ENCODE measurements around the gene ITPRIPL2. TPM values are rescaled to one million over a fixed set of nuclear protein-coding genes. Genes with fewer than 3 reads are reported as not detected.

Gene ITPRIPL2
- total and polyA plus RNA-seq, 2 of the 13 experiments (the other 11 are each of a cell fraction or from before 2014, with no cell fraction given): 5.9 to 12.6 TPM

DNA sequence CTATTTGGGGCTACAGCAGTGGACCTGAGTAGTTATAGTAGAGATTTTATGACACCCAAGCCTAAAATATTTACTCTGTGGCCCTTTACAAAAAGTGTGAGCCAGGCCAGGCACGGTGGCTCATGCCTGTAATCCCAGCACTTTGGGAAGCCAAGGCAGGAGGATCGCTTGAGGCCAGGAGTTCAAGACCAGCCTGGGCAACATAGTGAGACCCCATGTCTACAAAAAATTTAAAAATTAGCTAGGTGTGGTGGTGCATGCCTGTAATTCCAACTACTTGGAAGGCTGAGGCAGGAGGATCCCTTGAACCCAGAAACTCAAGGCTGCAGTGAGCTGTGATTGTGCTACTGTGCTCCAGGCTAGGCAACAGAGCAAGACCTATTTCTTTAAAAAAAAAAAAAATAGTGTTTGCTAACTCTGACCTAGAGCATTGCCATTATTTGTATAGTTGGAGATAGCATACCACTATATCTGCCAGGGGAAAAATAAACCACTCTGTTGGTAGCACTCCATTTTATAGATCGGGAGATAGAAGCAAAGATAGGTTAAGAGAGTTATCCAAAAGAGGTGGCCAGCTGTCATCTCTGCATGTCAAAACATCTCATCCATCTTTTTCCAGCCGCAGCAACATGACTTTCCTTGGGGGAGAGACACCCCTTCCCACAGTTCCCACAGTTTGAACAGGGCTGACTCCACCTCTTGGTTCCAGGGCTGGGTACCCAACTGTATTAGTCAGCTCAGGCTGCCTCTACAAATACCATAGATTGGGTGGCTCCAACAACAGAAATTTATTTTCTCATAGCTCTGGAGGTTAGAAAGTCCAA lies 3.0 kb upstream of the ITPRIPL2 start (continued):
- TF ChIP-seq, protein P1, sequence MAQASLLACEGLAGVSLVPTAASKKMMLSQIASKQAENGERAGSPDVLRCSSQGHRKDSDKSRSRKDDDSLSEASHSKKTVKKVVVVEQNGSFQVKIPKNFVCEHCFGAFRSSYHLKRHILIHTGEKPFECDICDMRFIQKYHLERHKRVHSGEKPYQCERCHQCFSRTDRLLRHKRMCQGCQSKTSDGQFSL (CRISPR knock-in tag; IDR thresholded peaks at IDR 0.05): no peak
- TF ChIP-seq, protein P2, sequence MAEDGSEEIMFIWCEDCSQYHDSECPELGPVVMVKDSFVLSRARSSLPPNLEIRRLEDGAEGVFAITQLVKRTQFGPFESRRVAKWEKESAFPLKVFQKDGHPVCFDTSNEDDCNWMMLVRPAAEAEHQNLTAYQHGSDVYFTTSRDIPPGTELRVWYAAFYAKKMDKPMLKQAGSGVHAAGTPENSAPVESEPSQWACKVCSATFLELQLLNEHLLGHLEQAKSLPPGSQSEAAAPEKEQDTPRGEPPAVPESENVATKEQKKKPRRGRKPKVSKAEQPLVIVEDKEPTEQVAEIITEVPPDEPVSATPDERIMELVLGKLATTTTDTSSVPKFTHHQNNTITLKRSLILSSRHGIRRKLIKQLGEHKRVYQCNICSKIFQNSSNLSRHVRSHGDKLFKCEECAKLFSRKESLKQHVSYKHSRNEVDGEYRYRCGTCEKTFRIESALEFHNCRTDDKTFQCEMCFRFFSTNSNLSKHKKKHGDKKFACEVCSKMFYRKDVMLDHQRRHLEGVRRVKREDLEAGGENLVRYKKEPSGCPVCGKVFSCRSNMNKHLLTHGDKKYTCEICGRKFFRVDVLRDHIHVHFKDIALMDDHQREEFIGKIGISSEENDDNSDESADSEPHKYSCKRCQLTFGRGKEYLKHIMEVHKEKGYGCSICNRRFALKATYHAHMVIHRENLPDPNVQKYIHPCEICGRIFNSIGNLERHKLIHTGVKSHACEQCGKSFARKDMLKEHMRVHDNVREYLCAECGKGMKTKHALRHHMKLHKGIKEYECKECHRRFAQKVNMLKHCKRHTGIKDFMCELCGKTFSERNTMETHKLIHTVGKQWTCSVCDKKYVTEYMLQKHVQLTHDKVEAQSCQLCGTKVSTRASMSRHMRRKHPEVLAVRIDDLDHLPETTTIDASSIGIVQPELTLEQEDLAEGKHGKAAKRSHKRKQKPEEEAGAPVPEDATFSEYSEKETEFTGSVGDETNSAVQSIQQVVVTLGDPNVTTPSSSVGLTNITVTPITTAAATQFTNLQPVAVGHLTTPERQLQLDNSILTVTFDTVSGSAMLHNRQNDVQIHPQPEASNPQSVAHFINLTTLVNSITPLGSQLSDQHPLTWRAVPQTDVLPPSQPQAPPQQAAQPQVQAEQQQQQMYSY (CRISPR knock-in tag; IDR thresholded peaks at IDR 0.05): peak; percentile 44; the same call in 1 of the 2 replicates
- TF ChIP-seq FOXO1 (CRISPR knock-in tag; IDR thresholded peaks at IDR 0.05): 0 out of 2 replicates have a peak, but pooled peaks have one; percentile 4
- TF ChIP-seq, protein P3, sequence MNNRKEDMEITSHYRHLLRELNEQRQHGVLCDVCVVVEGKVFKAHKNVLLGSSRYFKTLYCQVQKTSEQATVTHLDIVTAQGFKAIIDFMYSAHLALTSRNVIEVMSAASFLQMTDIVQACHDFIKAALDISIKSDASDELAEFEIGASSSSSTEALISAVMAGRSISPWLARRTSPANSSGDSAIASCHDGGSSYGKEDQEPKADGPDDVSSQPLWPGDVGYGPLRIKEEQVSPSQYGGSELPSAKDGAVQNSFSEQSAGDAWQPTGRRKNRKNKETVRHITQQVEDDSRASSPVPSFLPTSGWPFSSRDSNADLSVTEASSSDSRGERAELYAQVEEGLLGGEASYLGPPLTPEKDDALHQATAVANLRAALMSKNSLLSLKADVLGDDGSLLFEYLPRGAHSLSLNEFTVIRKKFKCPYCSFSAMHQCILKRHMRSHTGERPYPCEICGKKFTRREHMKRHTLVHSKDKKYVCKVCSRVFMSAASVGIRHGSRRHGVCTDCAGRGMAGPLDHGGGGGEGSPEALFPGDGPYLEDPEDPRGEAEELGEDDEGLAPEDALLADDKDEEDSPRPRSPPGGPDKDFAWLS (CRISPR knock-in tag; IDR thresholded peaks at IDR 0.05; ENCODE audit: borderline replicate concordance): no peak
- TF ChIP-seq, protein P4, sequence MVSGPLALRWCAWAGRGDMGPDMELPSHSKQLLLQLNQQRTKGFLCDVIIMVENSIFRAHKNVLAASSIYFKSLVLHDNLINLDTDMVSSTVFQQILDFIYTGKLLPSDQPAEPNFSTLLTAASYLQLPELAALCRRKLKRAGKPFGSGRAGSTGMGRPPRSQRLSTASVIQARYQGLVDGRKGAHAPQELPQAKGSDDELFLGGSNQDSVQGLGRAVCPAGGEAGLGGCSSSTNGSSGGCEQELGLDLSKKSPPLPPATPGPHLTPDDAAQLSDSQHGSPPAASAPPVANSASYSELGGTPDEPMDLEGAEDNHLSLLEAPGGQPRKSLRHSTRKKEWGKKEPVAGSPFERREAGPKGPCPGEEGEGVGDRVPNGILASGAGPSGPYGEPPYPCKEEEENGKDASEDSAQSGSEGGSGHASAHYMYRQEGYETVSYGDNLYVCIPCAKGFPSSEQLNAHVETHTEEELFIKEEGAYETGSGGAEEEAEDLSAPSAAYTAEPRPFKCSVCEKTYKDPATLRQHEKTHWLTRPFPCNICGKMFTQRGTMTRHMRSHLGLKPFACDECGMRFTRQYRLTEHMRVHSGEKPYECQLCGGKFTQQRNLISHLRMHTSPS (CRISPR knock-in tag; IDR thresholded peaks at IDR 0.05; ENCODE audit: low read depth): no peak
- TF ChIP-seq, protein P5, sequence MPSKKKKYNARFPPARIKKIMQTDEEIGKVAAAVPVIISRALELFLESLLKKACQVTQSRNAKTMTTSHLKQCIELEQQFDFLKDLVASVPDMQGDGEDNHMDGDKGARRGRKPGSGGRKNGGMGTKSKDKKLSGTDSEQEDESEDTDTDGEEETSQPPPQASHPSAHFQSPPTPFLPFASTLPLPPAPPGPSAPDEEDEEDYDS (CRISPR knock-in tag; IDR thresholded peaks at IDR 0.05): no peak
- TF ChIP-seq XRCC5 (optimal IDR thresholded peaks at IDR 0.05; ENCODE audit: low read length): no peak
- no peak for TF ChIP-seq ZNF678 (CRISPR knock-in tag; IDR thresholded peaks at IDR 0.05)
- TF ChIP-seq, protein P6, sequence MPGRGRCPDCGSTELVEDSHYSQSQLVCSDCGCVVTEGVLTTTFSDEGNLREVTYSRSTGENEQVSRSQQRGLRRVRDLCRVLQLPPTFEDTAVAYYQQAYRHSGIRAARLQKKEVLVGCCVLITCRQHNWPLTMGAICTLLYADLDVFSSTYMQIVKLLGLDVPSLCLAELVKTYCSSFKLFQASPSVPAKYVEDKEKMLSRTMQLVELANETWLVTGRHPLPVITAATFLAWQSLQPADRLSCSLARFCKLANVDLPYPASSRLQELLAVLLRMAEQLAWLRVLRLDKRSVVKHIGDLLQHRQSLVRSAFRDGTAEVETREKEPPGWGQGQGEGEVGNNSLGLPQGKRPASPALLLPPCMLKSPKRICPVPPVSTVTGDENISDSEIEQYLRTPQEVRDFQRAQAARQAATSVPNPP (CRISPR knock-in tag; IDR thresholded peaks at IDR 0.05): no peak
- no peak for TF ChIP-seq ZNF839 (CRISPR knock-in tag; IDR thresholded peaks at IDR 0.05; ENCODE audit: borderline replicate concordance)
- no peak for TF ChIP-seq ZNF772 (CRISPR knock-in tag; IDR thresholded peaks at IDR 0.05)
- TF ChIP-seq NFE2 (CRISPR knock-in tag; IDR thresholded peaks at IDR 0.05): no peak
- TF ChIP-seq FOSL1 (CRISPR knock-in tag; IDR thresholded peaks at IDR 0.05; ENCODE audit: borderline replicate concordance): no peak
- TF ChIP-seq SPEN (CRISPR knock-in tag; IDR thresholded peaks at IDR 0.05; ENCODE audit: low read depth): no peak
- peak; percentile 6; the same call in 1 of the 2 replicates for TF ChIP-seq MED1 (CRISPR knock-in tag; IDR thresholded peaks at IDR 0.05)
- TF ChIP-seq, protein P7, sequence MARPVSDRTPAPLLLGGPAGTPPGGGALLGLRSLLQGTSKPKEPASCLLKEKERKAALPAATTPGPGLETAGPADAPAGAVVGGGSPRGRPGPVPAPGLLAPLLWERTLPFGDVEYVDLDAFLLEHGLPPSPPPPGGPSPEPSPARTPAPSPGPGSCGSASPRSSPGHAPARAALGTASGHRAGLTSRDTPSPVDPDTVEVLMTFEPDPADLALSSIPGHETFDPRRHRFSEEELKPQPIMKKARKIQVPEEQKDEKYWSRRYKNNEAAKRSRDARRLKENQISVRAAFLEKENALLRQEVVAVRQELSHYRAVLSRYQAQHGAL (CRISPR knock-in tag; IDR thresholded peaks at IDR 0.05; ENCODE audit: not compliant biosample characterization): no peak
- no peak for TF ChIP-seq BORCS8-MEF2B (CRISPR knock-in tag; IDR thresholded peaks at IDR 0.05)
- TF ChIP-seq KAT7 (CRISPR knock-in tag; IDR thresholded peaks at IDR 0.05; ENCODE audit: borderline replicate concordance): no peak

All from HepG2 (cell line).